Skeletal muscle tissue (tissue), 4 donors: ENCODE results near the gene KY. TPM values are rescaled to one million over a fixed set of nuclear protein-coding genes. Genes with fewer than 3 reads are reported as not detected.
"Not testable (repeated sequence)": the region's sequence is repeated elsewhere in the genome, so short reads cannot be mapped to it uniquely, and the experiment has no call there.

Experiments
- H3K27ac ChIP-seq: one replicate; pipeline ENCODE4 v1.7.0; 2013; ENCODE audit warnings: mild to moderate bottlenecking, low read depth, low read length, inconsistent platforms
- H3K27me3 ChIP-seq, 3 donors: one replicate each; pipeline ENCODE4 v1.7.0; 2013; ENCODE audit warnings: low read length in 3 of 3; ENCODE audit not compliant: control insufficient read depth in 3 of 3, insufficient read depth in 3 of 3
- H3K36me3 ChIP-seq, 3 donors: one replicate each; pipeline ENCODE4 v1.7.0; 2013; ENCODE audit warnings: low read length in 3 of 3; ENCODE audit not compliant: control insufficient read depth in 3 of 3, insufficient read depth in 3 of 3
- H3K4me1 ChIP-seq, 3 donors: one replicate each; pipeline ENCODE4 v1.7.0; 2013; ENCODE audit warnings: low read length in 3 of 3, mild to moderate bottlenecking in 3 of 3; ENCODE audit not compliant: control insufficient read depth in 3 of 3, insufficient read depth in 3 of 3
- H3K4me3 ChIP-seq, 3 donors: one replicate each; pipeline ENCODE4 v1.7.0; 2013; ENCODE audit warnings: low read length in 3 of 3
- H3K9ac ChIP-seq, 3 donors: one replicate each; pipeline ENCODE4 v1.7.0; 2013; ENCODE audit warnings: low read length in 3 of 3, mild to moderate bottlenecking in 3 of 3, moderate library complexity in 2 of 3, low read depth in 1 of 3
- H3K9me3 ChIP-seq, 3 donors: one replicate each; pipeline ENCODE4 v1.7.0; 2013; ENCODE audit warnings: low read length in 3 of 3; ENCODE audit not compliant: control insufficient read depth in 3 of 3
- total RNA-seq: library from RNA; depleted of rRNA; stranded (reverse); fragments of >200 nt; gene quantifications from one replicate; pipeline ENCODE4 v1.2.3, GENCODE V29; 2014
- donor health status: Osteomylitis.

KY gene
- total RNA-seq, 1 donor from 2014 or later = 61.6 TPM

- no peak overlapping the region for H3K27ac ChIP-seq
- peaks cover 12 to 43% (median 41%) of the 10 kb centered on the region in 3 donors for H3K36me3 ChIP-seq
Observed at GRCh38 chr3:134603956-134604355, 46.9 kb downstream of the KY start.

GRCh38 chr3:134603480-134603879, 47.3 kb downstream of the KY start:
- peaks cover 9 to 39% (median 39%) of the 10 kb centered on the region in 3 donors for H3K36me3 ChIP-seq
- H3K9ac ChIP-seq = no peak overlapping the region
- no peak overlapping the region for H3K4me3 ChIP-seq
- no peak overlapping the region for H3K27ac ChIP-seq
- peaks cover 18 to 25% (median 20%) of the 10 kb centered on the region in 3 donors for H3K4me1 ChIP-seq
- no peaks in the 10 kb centered on the region for H3K27me3 ChIP-seq
- no peaks in the 10 kb centered on the region for H3K9me3 ChIP-seq

More at GRCh38 chr3:134603956-134604355, 46.9 kb downstream of the KY start:
- Histone ChIP-seq H3K4me3 (no peak overlapping the region), H3K9me3 (no peaks in the 10 kb centered on the region), H3K27me3 (no peaks in the 10 kb centered on the region), H3K4me1 (peaks cover 19 to 25% (median 20%) of the 10 kb centered on the region in 3 donors), H3K9ac (no peak overlapping the region)

- peaks cover 6 to 30% (median 28%) of the 10 kb centered on the region in 3 donors for H3K36me3 ChIP-seq
- H3K27me3 ChIP-seq = no peaks in the 10 kb centered on the region
- H3K27ac ChIP-seq = no peak overlapping the region
- peaks cover 7 to 20% (median 13%) of the 10 kb centered on the region in 3 donors for H3K4me1 ChIP-seq
- no peak overlapping the region for H3K4me3 ChIP-seq
- no peaks in the 10 kb centered on the region for H3K9me3 ChIP-seq
- no peak overlapping the region for H3K9ac ChIP-seq
Observed at GRCh38 chr3:134602440-134602814, 48.4 kb downstream of the KY start.

DNA sequence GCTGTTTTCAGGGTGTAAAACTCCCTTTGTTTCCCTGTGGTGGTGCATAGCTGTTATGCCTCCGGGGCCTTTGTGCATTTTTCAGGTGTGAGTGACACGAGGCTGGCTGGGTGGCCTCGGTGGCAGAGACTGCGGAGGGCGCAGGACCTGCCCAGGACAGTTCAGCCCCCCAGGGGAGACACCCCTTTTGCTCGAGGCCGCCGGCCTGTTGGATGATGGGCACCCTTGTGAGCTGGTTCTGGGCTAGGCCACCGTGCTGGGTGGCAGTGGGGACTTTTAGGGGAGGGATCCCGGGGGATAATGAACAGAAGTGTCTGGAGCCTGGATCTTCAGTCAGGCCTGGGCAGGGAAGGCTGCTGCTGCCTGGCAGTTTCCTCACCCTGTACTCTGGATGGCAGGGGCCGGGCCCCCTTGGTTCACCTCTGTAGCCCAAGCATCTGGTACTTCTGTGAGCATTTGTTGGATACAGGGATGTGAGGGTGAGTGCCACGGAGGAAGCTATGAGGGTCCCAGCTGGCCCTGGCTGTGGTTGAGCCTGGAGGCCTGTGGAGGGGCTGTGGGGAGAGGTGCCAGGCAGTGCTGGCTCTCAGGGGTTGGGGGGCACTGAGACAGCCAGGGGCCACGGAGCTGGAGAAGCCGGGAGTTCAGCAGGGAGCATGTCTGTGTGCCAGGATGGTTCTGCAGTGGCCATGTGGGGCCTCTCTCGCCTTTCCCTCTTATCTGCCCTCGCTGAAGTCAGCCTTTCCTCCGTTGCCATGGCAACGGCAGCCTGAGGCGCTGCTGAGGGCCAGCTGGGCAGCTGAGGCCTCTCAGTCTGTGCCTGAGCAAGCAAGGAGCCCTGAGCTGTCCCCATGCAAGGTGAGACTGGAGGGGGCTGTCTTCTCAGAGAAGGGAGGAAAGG, 49.0 kb downstream of the KY start:
- no peak overlapping the region for H3K27ac ChIP-seq
- no peak overlapping the region for H3K9ac ChIP-seq
- no peaks in the 10 kb centered on the region for H3K9me3 ChIP-seq
- H3K4me3 ChIP-seq = no peak overlapping the region
- peaks cover 4 to 13% (median 6%) of the 10 kb centered on the region in 3 donors for H3K4me1 ChIP-seq
- no peaks in the 10 kb centered on the region for H3K27me3 ChIP-seq
- peaks cover 6 to 27% (median 25%) of the 10 kb centered on the region in 3 donors for H3K36me3 ChIP-seq

DNA sequence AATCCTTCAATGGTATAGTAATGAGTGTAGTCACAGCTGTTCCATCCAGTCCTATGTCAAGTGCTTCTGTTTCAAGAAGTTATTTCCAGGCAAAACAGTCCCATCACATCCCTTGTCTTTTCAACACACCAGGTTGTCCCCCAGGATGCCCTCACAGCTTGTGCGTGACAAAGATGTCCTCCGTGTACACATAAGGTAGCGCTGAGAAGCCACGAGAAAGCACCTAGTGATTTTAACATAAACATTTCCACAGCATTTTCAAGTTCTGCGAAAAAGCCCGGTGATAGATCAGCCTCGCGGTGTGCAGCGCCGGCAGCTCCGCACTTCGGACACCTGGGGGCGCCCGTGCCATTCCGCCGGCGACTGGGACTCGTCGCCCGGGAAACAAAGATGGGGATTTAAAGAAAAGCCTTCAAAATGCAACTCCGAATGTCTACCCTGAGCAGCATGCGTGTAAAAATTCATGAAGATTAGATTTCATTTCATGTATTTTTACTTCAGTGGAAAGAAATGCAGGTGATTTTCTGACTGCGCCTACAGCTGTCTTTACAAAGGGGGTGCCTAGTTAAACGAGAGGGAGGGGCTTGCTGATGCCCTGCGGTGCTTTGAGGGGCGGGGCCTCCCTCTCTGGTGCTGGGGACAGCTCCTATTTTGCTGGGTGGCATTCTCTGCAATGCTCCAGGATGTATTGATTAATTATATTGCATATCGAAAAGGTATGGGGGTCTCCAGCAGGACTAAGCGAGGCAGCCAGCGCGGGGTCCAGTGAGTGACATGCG, 49.9 kb downstream of the KY start:
- Histone ChIP-seq H3K9ac (peak overlapping the region in 1 of 3 donors; percentile 14), H3K4me1 (peaks cover 4 to 8% (median 6%) of the 10 kb centered on the region in 3 donors), H3K27ac (no peak overlapping the region), H3K27me3 (no peaks in the 10 kb centered on the region), H3K9me3 (no peaks in the 10 kb centered on the region), H3K4me3 (no peak overlapping the region), H3K36me3 (peaks cover 6 to 25% (median 25%) of the 10 kb centered on the region in 3 donors)

- Histone ChIP-seq H3K27me3 (no peaks in the 10 kb centered on the region), H3K27ac (no peak overlapping the region), H3K4me1 (peaks cover 4 to 8% (median 6%) of the 10 kb centered on the region in 3 donors), H3K36me3 (peaks cover 6 to 25% (median 19%) of the 10 kb centered on the region in 3 donors), H3K9ac (peak overlapping the region in 1 of 3 donors; percentile 14), H3K4me3 (no peak overlapping the region), H3K9me3 (no peaks in the 10 kb centered on the region)
Observed at GRCh38 chr3:134600206-134600605, 50.6 kb downstream of the KY start.

- Histone ChIP-seq H3K36me3 (peaks cover 6 to 16% (median 14%) of the 10 kb centered on the region in 3 donors), H3K9me3 (no peaks in the 10 kb centered on the region), H3K27me3 (no peaks in the 10 kb centered on the region), H3K4me3 (no peak overlapping the region), H3K4me1 (peaks cover 4 to 8% (median 6%) of the 10 kb centered on the region in 3 donors), H3K9ac (no peak overlapping the region), H3K27ac (no peak overlapping the region)
Observed at GRCh38 chr3:134598763-134599545, 51.9 kb downstream of the KY start.

DNA sequence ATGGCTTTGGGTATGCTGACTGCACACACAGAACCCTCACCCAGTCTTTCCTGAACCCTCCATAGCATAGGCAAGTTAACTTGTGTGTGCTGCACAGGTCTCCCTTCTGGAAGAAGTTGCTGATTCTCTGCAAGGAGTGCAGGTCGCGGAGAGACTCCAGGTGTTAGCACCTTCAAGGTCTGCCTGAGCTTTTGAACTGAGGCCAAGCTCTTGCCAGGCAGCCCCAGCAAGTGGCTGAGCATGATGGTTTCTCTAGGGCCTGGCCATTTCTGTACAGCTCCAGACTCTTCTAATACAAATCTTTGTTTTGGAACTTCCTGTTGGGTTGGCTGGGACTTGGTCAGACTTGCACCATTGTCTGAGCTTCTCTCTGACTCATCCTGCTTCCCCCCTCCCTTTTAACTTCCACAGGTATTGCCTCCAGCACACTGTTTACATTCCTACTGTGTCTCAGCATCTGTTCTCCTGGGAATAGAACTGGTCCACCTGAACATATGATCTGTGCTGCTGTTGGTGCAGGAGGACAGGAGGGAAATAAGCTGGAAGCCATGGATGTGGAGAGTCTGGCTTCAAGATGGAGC, 53.3 kb downstream of the KY start:
- H3K9ac ChIP-seq = no peak overlapping the region
- H3K27ac ChIP-seq = no peak overlapping the region
- peaks cover 0 to 1% (median 1%) of the 10 kb centered on the region in 3 donors for H3K36me3 ChIP-seq
- H3K4me1 ChIP-seq = peaks cover 4 to 8% (median 6%) of the 10 kb centered on the region in 3 donors
- no peak overlapping the region for H3K4me3 ChIP-seq
- no peaks in the 10 kb centered on the region for H3K27me3 ChIP-seq
- no peaks in the 10 kb centered on the region for H3K9me3 ChIP-seq

- H3K9ac ChIP-seq, H3K4me3 ChIP-seq, H3K27me3 ChIP-seq, H3K36me3 ChIP-seq, H3K27ac ChIP-seq, H3K9me3 ChIP-seq, H3K4me1 ChIP-seq: not testable (repeated sequence)
Observed at GRCh38 chr3:134594986-134595385, 55.8 kb downstream of the KY start.
